Activated CD8-positive, alpha-beta memory T cell treated with anti-CD3 and anti-CD28 coated beads, Interleukin-2, amount 50 U/mL, for 24 hours (primary cell): Measurements from ENCODE around the gene RGCC.

Experiments
- DNase-seq: peaks from one replicate; pipeline ENCODE4 v3.0.0-alpha.2; 2020; ENCODE audit errors: extremely low read depth

Gene RGCC

GRCh38 chr13:41453620-41454019 lies 3.7 kb upstream of the RGCC start:
- no peak for DNase-seq

GRCh38 chr13:41454170-41454569 lies 3.2 kb upstream of the RGCC start:
- no peak for DNase-seq

- no peak for DNase-seq
Measured at GRCh38 chr13:41455725-41456419, 1.5 kb upstream of the RGCC start.

GRCh38 chr13:41457589-41458186 lies 338 bp downstream of the RGCC start:
- no peak for DNase-seq

GRCh38 chr13:41458187-41458760 lies 924 bp downstream of the RGCC start:
- DNase-seq: no peak

- DNase-seq: no peak
Measured at GRCh38 chr13:41458761-41459431, 1.5 kb downstream of the RGCC start.

GRCh38 chr13:41459432-41460073 lies 2.2 kb downstream of the RGCC start:
- no peak for DNase-seq

- no peak for DNase-seq
Measured at GRCh38 chr13:41460074-41460465, 2.7 kb downstream of the RGCC start.

- DNase-seq: no peak
Measured at GRCh38 chr13:41460930-41461329, 3.6 kb downstream of the RGCC start.

GRCh38 chr13:41461527-41462139 lies 4.3 kb downstream of the RGCC start:
- DNase-seq: no peak

GRCh38 chr13:41462427-41462826 lies 5.1 kb downstream of the RGCC start:
- DNase-seq: no peak

GRCh38 chr13:41463838-41464602 lies 6.7 kb downstream of the RGCC start:
- DNase-seq: no peak

GRCh38 chr13:41465241-41465847 lies 8.0 kb downstream of the RGCC start:
- DNase-seq: peak; percentile 71

- DNase-seq: no peak
Measured at GRCh38 chr13:41465898-41466320, 8.6 kb downstream of the RGCC start.

- DNase-seq: no peak
Measured at GRCh38 chr13:41467425-41467945, 10.1 kb downstream of the RGCC start.

GRCh38 chr13:41468631-41469030 lies 11.3 kb downstream of the RGCC start:
- DNase-seq: no peak

GRCh38 chr13:41470196-41470595 lies 12.8 kb downstream of the RGCC start:
- peak; percentile 32 for DNase-seq

GRCh38 chr13:41471785-41472184 lies 14.4 kb downstream of the RGCC start:
- DNase-seq: no peak

- DNase-seq: no peak
Measured at GRCh38 chr13:41487222-41487621, 29.9 kb downstream of the RGCC start.

- no peak for DNase-seq
Measured at GRCh38 chr13:41488124-41488523, 30.8 kb downstream of the RGCC start.
